VCaP (cell line): ENCODE data around the gene NR6A1.

Experiments
- H3K27ac ChIP-seq: fragments of 450-650 bp; 2 replicates; pipeline ENCODE4 v1.5.1; 2017
- TF ChIP-seq, protein P1 (sequence below): fragments of 450-650 bp; conservative IDR thresholded peaks from 2 replicates; pipeline ENCODE4 v1.5.1; 2017; ENCODE audit warnings: mild to moderate bottlenecking, moderate library complexity

NR6A1 gene

DNA sequence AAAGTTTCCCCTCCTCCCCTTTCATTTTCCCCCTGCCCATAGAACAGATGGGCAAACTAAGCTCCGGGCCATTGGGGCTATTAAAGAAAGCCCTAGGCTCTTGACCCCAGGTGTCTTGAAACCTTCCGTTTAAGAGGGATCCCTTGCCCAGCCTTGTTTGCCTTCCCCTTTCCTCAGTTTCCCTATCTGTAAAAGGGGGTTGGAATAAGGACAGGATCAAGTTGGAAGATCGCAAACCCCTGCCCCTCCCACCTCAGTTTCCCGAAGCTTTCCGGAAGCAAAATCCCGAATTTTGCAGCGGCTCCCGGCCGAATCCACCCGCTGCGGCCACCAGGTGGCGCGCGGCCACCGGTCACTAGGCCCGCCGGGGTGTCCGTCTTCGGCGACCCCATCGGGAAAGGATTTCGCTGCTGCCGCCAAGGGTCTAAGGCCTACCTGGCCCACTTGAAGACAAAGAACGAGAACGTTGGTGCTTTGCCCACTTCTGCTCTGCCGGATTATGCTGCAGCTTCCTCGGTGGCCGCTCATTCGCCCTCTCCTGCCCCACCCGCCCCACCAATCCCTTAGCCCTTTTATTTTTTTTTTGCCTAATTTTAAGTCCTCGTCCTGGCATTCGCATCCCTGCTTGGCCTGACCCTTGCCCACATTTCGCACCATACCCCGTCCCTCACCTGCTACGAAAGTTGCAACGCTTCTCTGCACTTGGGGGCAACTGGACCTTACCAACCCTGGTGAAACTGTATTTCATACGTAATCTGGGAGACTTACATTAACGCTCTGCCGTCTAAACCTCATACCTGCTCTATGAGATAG lies 962 bp upstream of the NR6A1 start:
- peak overlapping the region; percentile 77 for H3K27ac ChIP-seq
- TF ChIP-seq, protein P1, sequence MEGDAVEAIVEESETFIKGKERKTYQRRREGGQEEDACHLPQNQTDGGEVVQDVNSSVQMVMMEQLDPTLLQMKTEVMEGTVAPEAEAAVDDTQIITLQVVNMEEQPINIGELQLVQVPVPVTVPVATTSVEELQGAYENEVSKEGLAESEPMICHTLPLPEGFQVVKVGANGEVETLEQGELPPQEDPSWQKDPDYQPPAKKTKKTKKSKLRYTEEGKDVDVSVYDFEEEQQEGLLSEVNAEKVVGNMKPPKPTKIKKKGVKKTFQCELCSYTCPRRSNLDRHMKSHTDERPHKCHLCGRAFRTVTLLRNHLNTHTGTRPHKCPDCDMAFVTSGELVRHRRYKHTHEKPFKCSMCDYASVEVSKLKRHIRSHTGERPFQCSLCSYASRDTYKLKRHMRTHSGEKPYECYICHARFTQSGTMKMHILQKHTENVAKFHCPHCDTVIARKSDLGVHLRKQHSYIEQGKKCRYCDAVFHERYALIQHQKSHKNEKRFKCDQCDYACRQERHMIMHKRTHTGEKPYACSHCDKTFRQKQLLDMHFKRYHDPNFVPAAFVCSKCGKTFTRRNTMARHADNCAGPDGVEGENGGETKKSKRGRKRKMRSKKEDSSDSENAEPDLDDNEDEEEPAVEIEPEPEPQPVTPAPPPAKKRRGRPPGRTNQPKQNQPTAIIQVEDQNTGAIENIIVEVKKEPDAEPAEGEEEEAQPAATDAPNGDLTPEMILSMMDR: peak; percentile 98

DNA sequence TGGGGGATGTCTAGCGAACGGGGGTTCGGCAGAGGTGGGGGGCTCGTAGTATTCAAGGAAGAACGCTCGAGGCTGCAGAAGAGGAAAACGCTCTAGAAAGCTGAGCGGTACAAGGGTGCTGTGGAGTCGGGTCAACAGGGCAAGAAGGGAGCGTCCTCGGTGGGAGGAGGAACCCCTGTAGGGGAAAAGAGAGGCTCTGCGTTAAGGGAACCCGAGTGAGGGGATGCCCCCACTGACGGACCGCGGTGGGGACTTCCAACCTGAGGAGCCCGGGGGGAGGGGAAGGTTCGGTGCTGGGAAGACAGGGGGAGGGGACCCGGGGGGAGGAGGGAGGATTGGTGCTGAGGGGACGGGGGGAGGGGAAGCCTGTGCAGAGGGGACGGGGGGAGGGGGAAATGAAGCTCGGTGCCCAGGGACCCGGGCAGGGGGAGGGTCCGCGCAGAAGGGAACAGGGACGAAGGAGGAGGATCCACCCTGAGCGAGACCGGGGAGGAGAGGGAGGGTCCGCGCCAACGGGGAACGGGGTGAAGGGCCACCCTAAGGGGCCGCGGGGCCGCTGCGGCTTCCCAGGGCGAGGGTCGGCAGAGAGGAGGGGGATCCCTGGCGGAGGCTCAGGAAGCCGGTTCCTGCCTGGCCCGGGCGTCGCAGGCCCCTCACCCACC lies 621 bp downstream of the NR6A1 start:
- H3K27ac ChIP-seq: peak overlapping the region; percentile 77
- TF ChIP-seq, protein P1: no peak

DNA sequence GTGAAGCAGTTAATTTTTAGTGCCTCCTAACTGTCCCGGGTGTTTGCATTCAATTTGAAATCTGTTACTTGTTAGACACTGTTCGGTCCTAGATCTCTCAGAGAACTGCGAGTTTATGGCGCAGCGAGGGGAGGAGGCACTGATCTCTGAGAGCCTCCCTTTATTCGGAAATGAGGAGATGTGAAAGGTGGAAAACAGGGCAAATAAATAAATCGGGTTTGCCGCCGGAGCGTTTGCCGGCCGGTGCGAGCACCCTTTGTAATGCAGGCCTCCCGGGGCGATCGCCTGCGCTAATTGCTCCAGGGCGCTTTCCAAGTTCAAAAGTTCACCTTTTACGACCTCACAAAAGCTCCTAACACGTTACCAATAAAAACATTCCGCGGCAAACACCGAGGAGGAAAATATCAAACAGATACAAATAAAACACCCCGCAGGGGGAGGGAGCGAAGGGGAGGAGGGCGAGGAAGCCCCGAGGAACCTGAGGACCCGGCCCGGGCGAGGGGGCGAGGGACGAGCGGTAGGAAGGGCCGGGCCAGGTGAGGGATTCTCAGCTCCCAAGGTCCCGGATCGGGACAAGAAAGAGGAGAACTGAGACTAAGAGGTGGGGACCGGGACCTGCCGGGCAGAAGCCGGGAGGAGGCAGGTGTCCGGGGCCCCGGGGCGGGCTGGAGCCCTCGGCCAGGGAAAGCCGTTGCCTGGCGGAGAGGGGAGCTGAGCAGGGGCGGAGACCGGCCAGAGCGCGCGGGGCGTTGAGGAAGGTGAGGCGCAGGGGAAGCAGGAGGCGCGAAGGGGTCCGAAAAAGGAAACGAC lies 1.4 kb downstream of the NR6A1 start:
- TF ChIP-seq, protein P1: no peak

DNA sequence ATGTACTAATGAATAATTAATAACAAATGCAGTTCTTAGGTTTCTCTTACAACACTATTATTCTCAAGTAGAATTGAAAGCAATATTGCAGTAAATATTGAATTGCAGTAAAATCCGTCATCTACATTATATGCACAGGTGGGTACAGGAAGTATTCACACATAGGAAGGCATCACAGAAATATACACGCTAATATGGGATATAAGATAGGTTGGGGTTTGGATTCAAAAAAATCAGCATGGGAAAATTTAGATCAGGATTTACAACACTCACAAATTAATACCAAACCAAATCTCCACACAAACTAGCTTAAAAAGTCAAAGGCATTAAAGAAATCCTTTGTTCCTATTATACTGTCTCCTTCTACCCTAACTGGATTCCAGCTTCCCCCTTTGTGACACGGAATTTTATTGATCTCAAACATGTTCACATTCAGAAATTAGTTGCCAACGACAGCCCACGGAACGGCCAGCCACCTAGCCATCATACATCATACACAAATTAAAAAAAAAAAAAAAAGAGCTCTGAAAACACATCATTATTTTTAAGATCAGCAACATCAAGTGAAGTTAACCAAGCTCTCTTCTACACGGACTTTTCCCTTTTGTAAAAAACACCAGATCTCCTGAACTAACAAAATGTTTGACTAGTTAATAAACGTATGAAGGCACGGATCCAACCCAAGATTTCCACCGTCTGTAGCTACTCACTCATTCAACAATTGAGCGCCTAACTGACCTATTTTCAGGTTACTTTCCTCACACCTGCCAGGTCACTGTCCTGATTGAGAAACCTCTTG lies 2.2 kb downstream of the NR6A1 start:
- TF ChIP-seq, protein P1: no peak
- H3K27ac ChIP-seq: peak overlapping the region; percentile 77

More for the DNA sequence above, 1.4 kb downstream of the NR6A1 start:
- peak overlapping the region; percentile 77 for H3K27ac ChIP-seq

DNA sequence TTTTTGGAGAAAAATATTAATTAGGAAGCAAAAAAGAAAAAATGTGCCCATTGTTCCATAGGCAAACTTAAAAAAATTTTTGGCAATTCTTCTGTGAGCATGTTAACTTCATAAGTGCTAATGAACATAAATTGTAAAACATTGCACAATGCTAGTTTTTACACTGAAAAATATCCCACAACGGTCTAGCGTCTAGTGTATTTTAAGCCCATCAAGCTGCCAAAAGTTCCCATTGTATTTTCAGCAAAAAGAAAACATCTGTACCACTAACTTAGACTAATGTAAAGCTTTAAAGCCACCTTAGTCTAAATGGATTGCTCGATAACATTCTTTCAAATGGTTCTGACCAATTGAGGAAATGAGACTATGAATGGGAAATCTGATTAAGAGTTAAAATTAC lies 2.8 kb downstream of the NR6A1 start:
- TF ChIP-seq, protein P1: no peak

DNA sequence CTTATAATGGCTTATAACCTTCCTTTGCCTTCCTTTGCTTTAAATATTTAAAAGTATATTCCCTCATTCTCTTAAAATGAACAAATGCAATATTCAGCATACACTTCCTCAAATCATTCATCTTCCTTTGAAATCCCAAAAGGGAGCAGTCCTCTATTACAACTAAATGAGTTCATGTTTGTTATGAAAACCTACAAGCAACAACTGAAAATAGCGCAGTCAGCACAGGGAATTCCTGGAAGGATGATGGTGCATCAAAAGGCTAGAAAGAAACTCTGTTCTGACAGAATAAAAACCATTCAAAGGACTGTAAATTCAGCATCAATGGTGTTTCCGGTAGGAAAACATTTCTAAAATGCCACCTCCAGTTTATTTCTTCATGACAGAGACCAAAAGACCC lies 3.3 kb downstream of the NR6A1 start:
- H3K27ac ChIP-seq: no peak overlapping the region
- TF ChIP-seq, protein P1: no peak

More for the DNA sequence above, 2.8 kb downstream of the NR6A1 start:
- H3K27ac ChIP-seq: no peak overlapping the region
